GM12892 (cell line): ENCODE data around the gene MAGEF1.

Source experiments
- POLR2A ChIP-seq: IDR thresholded peaks from 2 replicates; pipeline ENCODE4 v1.6.1; 2011; ENCODE audit warnings: low read depth, low read length, control low read depth
- POLR2AphosphoS5 ChIP-seq: IDR thresholded peaks from 2 replicates; pipeline ENCODE4 v1.6.1; 2011; ENCODE audit warnings: low read depth, low read length, control low read depth
- TAF1 ChIP-seq: IDR thresholded peaks from 2 replicates; pipeline ENCODE4 v1.6.1; 2011; ENCODE audit warnings: low read depth, mild to moderate bottlenecking, control low read depth, low read length, borderline replicate concordance

GRCh38 chr3:184757022-184757651, 45.3 kb upstream of the MAGEF1 start:
- no peak for TF ChIP-seq POLR2A
- no peak for TF ChIP-seq POLR2AphosphoS5
- TF ChIP-seq TAF1: no peak
